K562 (cell line): ENCODE measurements around the gene PDCD6IP. TPM values are rescaled to one million over a fixed set of nuclear protein-coding genes. Genes with fewer than 3 reads are reported as not detected.
A peak's percentile ranks its signal among the peaks of the same experiment; 100 is the strongest.

Experiments used
- BRF1 ChIP-seq: IDR thresholded peaks from 3 replicates; pipeline ENCODE4 v1.6.1; 2011; ENCODE audit warnings: borderline replicate concordance, mild to moderate bottlenecking; ENCODE audit not compliant: insufficient read length; ENCODE audit errors: extremely low read depth
- CXXC5 ChIP-seq: fragments of 250-450 bp; sonication (Bioruptor Pico); IDR thresholded peaks from 2 replicates; pipeline ENCODE4 v1.8.0; 2022; ENCODE audit warnings: inconsistent platforms, mild to moderate bottlenecking, moderate library complexity
- ERF ChIP-seq: fragments of 450-650 bp; formaldehyde crosslinking; IDR thresholded peaks from 2 replicates; pipeline ENCODE4 v1.4.0; 2020; ENCODE audit warnings: mild to moderate bottlenecking, mixed read lengths
- FOXA1 ChIP-seq: fragments of 450-650 bp; IDR thresholded peaks from 2 replicates; pipeline ENCODE4 v1.6.1; 2016; ENCODE audit warnings: mild to moderate bottlenecking, borderline replicate concordance
- HES1 ChIP-seq: fragments of 450-650 bp; IDR thresholded peaks from 2 replicates; pipeline ENCODE4 v1.6.1; 2016; ENCODE audit warnings: low read depth, mild to moderate bottlenecking, moderate library complexity
- HLTF ChIP-seq: fragments of 450-650 bp; IDR thresholded peaks from 2 replicates; pipeline ENCODE4 v1.6.1; 2016
- HNRNPL ChIP-seq: fragments of 200-400 bp; formaldehyde crosslinking; IDR thresholded peaks from 2 replicates; pipeline ENCODE4 v1.6.1; 2017; ENCODE audit warnings: low read depth, mild to moderate bottlenecking, low read length
- KAT8 ChIP-seq: fragments of 450-650 bp; IDR thresholded peaks from 2 replicates; pipeline ENCODE4 v1.6.1; 2016; ENCODE audit warnings: low read depth, mild to moderate bottlenecking
- KLF16 ChIP-seq: IDR thresholded peaks from 2 replicates; pipeline ENCODE4 v1.6.1; 2016; ENCODE audit warnings: antibody characterized with exemption
- NFE2L1 ChIP-seq: fragments of 450-650 bp; IDR thresholded peaks from 2 replicates; pipeline ENCODE4 v1.6.1; 2016; ENCODE audit warnings: missing genetic modification characterization, low read depth, mild to moderate bottlenecking, missing compliant biosample characterization, moderate library complexity, borderline replicate concordance
- NFYB ChIP-seq: IDR thresholded peaks from 2 replicates; pipeline ENCODE4 v1.6.1; 2011; ENCODE audit warnings: mild to moderate bottlenecking, moderate library complexity; ENCODE audit not compliant: insufficient read length; ENCODE audit errors: extremely low read depth
- PCBP2 ChIP-seq: fragments of 200-400 bp; formaldehyde crosslinking; IDR thresholded peaks from 2 replicates; pipeline ENCODE4 v1.6.1; 2018; ENCODE audit warnings: low read length, low read depth, mild to moderate bottlenecking, moderate library complexity; ENCODE audit not compliant: poor library complexity, severe bottlenecking
- RBM17 ChIP-seq: fragments of 200-400 bp; formaldehyde crosslinking; IDR thresholded peaks from 2 replicates; pipeline ENCODE4 v1.6.1; 2017; ENCODE audit warnings: low read depth, mild to moderate bottlenecking, low read length, borderline replicate concordance
- RNF2 ChIP-seq: sonication (generic); IDR thresholded peaks from 2 replicates; pipeline ENCODE4 v1.6.1; 2016
- SLC30A9 ChIP-seq: fragments of 250-450 bp; sonication (Bioruptor Pico); IDR thresholded peaks from 2 replicates; pipeline ENCODE4 v1.8.0; 2022; ENCODE audit warnings: mild to moderate bottlenecking, moderate library complexity
- SREBF1 ChIP-seq: fragments of 150-350 bp; IDR thresholded peaks from 2 replicates; pipeline ENCODE4 v1.6.1; 2014; ENCODE audit warnings: antibody characterized with exemption, low read depth, low read length, borderline replicate concordance
- ZC3H11A ChIP-seq: IDR thresholded peaks from 2 replicates; pipeline ENCODE4 v1.6.1; 2012; ENCODE audit warnings: low read depth, low read length, improper control_type of control experiment
- ZNF140 ChIP-seq: fragments of 250-450 bp; sonication (Bioruptor Pico); IDR thresholded peaks from 2 replicates; pipeline ENCODE4 v1.8.0; 2021; ENCODE audit warnings: moderate library complexity, mild to moderate bottlenecking, inconsistent platforms
- polyA plus RNA-seq, 8 experiments: library from polyadenylated mRNA; depleted of rRNA in 4 of 8; stranded (reverse) in 5 of 8; unstranded in 3 of 8; fragments of >200 nt; fragmentation: Nextera tagmentation in 2 of 8; fragmentation: Illumina TruSeq in 1 of 8; extraction: Ambion mirVana in 2 of 8; extraction: Trizol in 1 of 8; gene quantifications; 2 replicates each; pipeline versions ENCODE4 v1.2.1 to v1.2.3, GENCODE V29; 2011 to 2014; ENCODE audit warnings: inconsistent platforms in 1 of 8, missing spikeins in 1 of 8
- total RNA-seq, 7 experiments: library from RNA; depleted of rRNA in 6 of 7; stranded (reverse); fragments of >200 nt in 6 of 7; fragmentation: Illumina TruSeq in 2 of 7; extraction: Trizol in 2 of 7; gene quantifications; 2 replicates each; pipeline versions ENCODE4 v1.2.1 to v1.2.3, GENCODE V29; 2011 to 2021; ENCODE audit warnings: low replicate concordance in 1 of 7
- TF ChIP-seq, protein P1 (sequence below): sonication (generic); formaldehyde crosslinking; IDR thresholded peaks from 2 replicates; pipeline ENCODE4 v1.8.0; 2022; ENCODE audit warnings: missing genetic modification reagents, mild to moderate bottlenecking, borderline replicate concordance
- TF ChIP-seq, protein P2 (sequence below): fragments of 450-650 bp; conservative IDR thresholded peaks from 2 replicates; pipeline ENCODE4 v1.6.1; 2016; ENCODE audit warnings: missing genetic modification characterization, low read depth, mild to moderate bottlenecking, missing compliant biosample characterization, moderate library complexity
- TF ChIP-seq, protein P3 (sequence below): fragments of 250-450 bp; sonication (Bioruptor Pico); IDR thresholded peaks from 2 replicates; pipeline ENCODE4 v1.4.0; 2020; ENCODE audit warnings: borderline replicate concordance
- TF ChIP-seq, protein P4 (sequence below): fragments of 450-650 bp; IDR thresholded peaks from 2 replicates; pipeline ENCODE4 v1.6.1; 2016; ENCODE audit warnings: borderline replicate concordance

The PDCD6IP gene
- total and polyA plus RNA-seq, 9 of the 15 experiments (the other 6 are each of a cell fraction or from before 2014, with no cell fraction given): 40.2 to 302 (median 122) TPM

GRCh38 chr3:33798418-33799201 lies at the start of gene PDCD6IP (continued):
- no peak for TF ChIP-seq HES1
- no peak for TF ChIP-seq SLC30A9 (CRISPR knock-in tag)
- peak; percentile 75 for TF ChIP-seq RNF2
- no peak for TF ChIP-seq NFE2L1
- TF ChIP-seq FOXA1: no peak
- TF ChIP-seq HNRNPL: peak; percentile 74; the same call in 1 of the 2 replicates
- TF ChIP-seq ZC3H11A: no peak
- no peak for TF ChIP-seq KLF16
- TF ChIP-seq, protein P1, sequence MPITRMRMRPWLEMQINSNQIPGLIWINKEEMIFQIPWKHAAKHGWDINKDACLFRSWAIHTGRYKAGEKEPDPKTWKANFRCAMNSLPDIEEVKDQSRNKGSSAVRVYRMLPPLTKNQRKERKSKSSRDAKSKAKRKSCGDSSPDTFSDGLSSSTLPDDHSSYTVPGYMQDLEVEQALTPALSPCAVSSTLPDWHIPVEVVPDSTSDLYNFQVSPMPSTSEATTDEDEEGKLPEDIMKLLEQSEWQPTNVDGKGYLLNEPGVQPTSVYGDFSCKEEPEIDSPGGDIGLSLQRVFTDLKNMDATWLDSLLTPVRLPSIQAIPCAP (CRISPR knock-in tag): no peak; the same call in 1 of the 2 replicates
- TF ChIP-seq, protein P2, sequence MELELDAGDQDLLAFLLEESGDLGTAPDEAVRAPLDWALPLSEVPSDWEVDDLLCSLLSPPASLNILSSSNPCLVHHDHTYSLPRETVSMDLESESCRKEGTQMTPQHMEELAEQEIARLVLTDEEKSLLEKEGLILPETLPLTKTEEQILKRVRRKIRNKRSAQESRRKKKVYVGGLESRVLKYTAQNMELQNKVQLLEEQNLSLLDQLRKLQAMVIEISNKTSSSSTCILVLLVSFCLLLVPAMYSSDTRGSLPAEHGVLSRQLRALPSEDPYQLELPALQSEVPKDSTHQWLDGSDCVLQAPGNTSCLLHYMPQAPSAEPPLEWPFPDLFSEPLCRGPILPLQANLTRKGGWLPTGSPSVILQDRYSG: no peak
- peak; percentile 27; the same call in 1 of the 2 replicates for TF ChIP-seq ERF (CRISPR knock-in tag)
- TF ChIP-seq, protein P3, sequence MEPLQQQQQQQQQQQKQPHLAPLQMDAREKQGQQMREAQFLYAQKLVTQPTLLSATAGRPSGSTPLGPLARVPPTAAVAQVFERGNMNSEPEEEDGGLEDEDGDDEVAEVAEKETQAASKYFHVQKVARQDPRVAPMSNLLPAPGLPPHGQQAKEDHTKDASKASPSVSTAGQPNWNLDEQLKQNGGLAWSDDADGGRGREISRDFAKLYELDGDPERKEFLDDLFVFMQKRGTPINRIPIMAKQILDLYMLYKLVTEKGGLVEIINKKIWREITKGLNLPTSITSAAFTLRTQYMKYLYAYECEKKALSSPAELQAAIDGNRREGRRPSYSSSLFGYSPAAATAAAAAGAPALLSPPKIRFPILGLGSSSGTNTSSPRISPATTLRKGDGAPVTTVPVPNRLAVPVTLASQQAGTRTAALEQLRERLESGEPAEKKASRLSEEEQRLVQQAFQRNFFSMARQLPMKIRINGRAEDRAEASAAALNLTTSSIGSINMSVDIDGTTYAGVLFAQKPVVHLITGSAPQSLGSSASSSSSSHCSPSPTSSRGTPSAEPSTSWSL (CRISPR knock-in tag): no peak
- no peak for TF ChIP-seq KAT8
- peak; percentile 94 for TF ChIP-seq CXXC5 (CRISPR knock-in tag)
- no peak for TF ChIP-seq PCBP2
- TF ChIP-seq SREBF1: no peak
- peak; percentile 25; the same call in 1 of the 2 replicates for TF ChIP-seq HLTF
- TF ChIP-seq NFYB: no peak
- no peak for TF ChIP-seq ZNF140 (CRISPR knock-in tag)
- no peak for TF ChIP-seq RBM17
- no peak for TF ChIP-seq BRF1
- TF ChIP-seq, protein P4, sequence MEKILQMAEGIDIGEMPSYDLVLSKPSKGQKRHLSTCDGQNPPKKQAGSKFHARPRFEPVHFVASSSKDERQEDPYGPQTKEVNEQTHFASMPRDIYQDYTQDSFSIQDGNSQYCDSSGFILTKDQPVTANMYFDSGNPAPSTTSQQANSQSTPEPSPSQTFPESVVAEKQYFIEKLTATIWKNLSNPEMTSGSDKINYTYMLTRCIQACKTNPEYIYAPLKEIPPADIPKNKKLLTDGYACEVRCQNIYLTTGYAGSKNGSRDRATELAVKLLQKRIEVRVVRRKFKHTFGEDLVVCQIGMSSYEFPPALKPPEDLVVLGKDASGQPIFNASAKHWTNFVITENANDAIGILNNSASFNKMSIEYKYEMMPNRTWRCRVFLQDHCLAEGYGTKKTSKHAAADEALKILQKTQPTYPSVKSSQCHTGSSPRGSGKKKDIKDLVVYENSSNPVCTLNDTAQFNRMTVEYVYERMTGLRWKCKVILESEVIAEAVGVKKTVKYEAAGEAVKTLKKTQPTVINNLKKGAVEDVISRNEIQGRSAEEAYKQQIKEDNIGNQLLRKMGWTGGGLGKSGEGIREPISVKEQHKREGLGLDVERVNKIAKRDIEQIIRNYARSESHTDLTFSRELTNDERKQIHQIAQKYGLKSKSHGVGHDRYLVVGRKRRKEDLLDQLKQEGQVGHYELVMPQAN: peak; percentile 95
